Type B pancreatic cell (in vitro differentiated cells): ENCODE data around the gene DOCK4. TPM values are rescaled to one million over a fixed set of nuclear protein-coding genes. Genes with fewer than 3 reads are reported as not detected.

Source experiments
- DNase-seq: peaks from one replicate; pipeline ENCODE4 v3.0.0; 2021; ENCODE audit warnings: mixed read lengths; ENCODE audit not compliant: unreplicated experiment; ENCODE audit errors: extremely low spot score
- H3K27ac Mint-ChIP-seq: 2 replicates; pipeline ENCODE4 v1.8.0; 2021; ENCODE audit warnings: mild to moderate bottlenecking, mixed read lengths
- H3K27me3 Mint-ChIP-seq: 2 replicates; pipeline ENCODE4 v1.8.0; 2021; ENCODE audit warnings: mixed read lengths
- H3K36me3 Mint-ChIP-seq: 2 replicates; pipeline ENCODE4 v1.8.0; 2021; ENCODE audit warnings: mixed read lengths
- H3K4me1 Mint-ChIP-seq: one replicate; pipeline ENCODE4 v1.8.0; 2021; ENCODE audit warnings: mixed read lengths; ENCODE audit not compliant: unreplicated experiment
- H3K4me3 Mint-ChIP-seq: 2 replicates; pipeline ENCODE4 v1.8.0; 2021; ENCODE audit warnings: mild to moderate bottlenecking, mixed read lengths
- H3K9me3 Mint-ChIP-seq: 2 replicates; pipeline ENCODE4 v1.8.0; 2021; ENCODE audit warnings: mixed read lengths
- total RNA-seq: library from RNA; stranded (reverse); gene quantifications from 2 replicates; pipeline ENCODE4 v1.2.1, GENCODE V29; 2021; ENCODE audit warnings: low replicate concordance
- TF ChIP-seq, protein P1 (sequence below): fragments of 200-600 bp; sonication (generic); conservative IDR thresholded peaks from 2 replicates; pipeline ENCODE4 v1.5.0; 2021; ENCODE audit warnings: antibody characterized with exemption, mild to moderate bottlenecking

Gene DOCK4
- total RNA-seq, 1 donor from 2014 or later: 24.6 TPM

GRCh38 chr7:111678281-111678680, 527.9 kb downstream of the DOCK4 start:
- no peaks in the 10 kb centered on the region for H3K9me3 Mint-ChIP-seq
- TF ChIP-seq, protein P1, sequence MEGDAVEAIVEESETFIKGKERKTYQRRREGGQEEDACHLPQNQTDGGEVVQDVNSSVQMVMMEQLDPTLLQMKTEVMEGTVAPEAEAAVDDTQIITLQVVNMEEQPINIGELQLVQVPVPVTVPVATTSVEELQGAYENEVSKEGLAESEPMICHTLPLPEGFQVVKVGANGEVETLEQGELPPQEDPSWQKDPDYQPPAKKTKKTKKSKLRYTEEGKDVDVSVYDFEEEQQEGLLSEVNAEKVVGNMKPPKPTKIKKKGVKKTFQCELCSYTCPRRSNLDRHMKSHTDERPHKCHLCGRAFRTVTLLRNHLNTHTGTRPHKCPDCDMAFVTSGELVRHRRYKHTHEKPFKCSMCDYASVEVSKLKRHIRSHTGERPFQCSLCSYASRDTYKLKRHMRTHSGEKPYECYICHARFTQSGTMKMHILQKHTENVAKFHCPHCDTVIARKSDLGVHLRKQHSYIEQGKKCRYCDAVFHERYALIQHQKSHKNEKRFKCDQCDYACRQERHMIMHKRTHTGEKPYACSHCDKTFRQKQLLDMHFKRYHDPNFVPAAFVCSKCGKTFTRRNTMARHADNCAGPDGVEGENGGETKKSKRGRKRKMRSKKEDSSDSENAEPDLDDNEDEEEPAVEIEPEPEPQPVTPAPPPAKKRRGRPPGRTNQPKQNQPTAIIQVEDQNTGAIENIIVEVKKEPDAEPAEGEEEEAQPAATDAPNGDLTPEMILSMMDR: no peak
- no peaks in the 10 kb centered on the region for H3K4me1 Mint-ChIP-seq
- H3K36me3 Mint-ChIP-seq: no peaks in the 10 kb centered on the region
- H3K4me3 Mint-ChIP-seq: no peak overlapping the region
- no peak for DNase-seq
- H3K27ac Mint-ChIP-seq: no peak overlapping the region
- peaks cover 10% of the 10 kb centered on the region for H3K27me3 Mint-ChIP-seq

- DNase-seq: no peak
- Mint-ChIP-seq H3K4me1 (no peaks in the 10 kb centered on the region), H3K27me3 (peaks cover 10% of the 10 kb centered on the region), H3K4me3 (no peak overlapping the region), H3K36me3 (no peaks in the 10 kb centered on the region), H3K27ac (no peak overlapping the region), H3K9me3 (no peaks in the 10 kb centered on the region)
- TF ChIP-seq, protein P1: no peak
Observed at GRCh38 chr7:111677848-111678247, 528.4 kb downstream of the DOCK4 start.

- H3K9me3 Mint-ChIP-seq: no peaks in the 10 kb centered on the region
Observed at GRCh38 chr7:111676811-111677210, 529.4 kb downstream of the DOCK4 start.

More at GRCh38 chr7:111676811-111677210, 529.4 kb downstream of the DOCK4 start:
- Mint-ChIP-seq H3K27ac (no peak overlapping the region), H3K4me1 (no peaks in the 10 kb centered on the region), H3K36me3 (no peaks in the 10 kb centered on the region), H3K27me3 (peaks cover 10% of the 10 kb centered on the region), H3K4me3 (no peak overlapping the region)
- TF ChIP-seq, protein P1: no peak
- DNase-seq: no peak

Other genes with a start within 250 kb of the DOCK4 start
- 20.0 and 21.4 TPM in 2 replicates for gene ZNF277, start 296 bp upstream of the DOCK4 start, total RNA-seq
- gene IFRD1, start 244.1 kb upstream of the DOCK4 start, total RNA-seq: 78.4 and 93.1 TPM in 2 replicates